Common myeloid progenitor, CD34-positive (primary cell): ENCODE results near the gene TMEM253.

Experiments used
- CTCF ChIA-PET: fragments of 350-600 bp; sonication (Branson Sonifier 250); formaldehyde crosslinking; loops from one replicate; lab custom pipeline; 2021; ENCODE audit warnings: antibody characterized with exemption; lab: Charles Lee
- POLR2A ChIA-PET: fragments of 350-600 bp; sonication (Branson Sonifier 250); formaldehyde crosslinking; loops from one replicate; lab custom pipeline; 2021; ENCODE audit warnings: antibody characterized with exemption; lab: Charles Lee
- DNase-seq, 3 donors: peaks; one replicate each; pipeline versions ENCODE4 v3.0.0 to v3.0.0-alpha.2; 2013
- H3K27ac ChIP-seq, 2 experiments: 1 replicate in 1 of 2; 2 replicates in 1 of 2; pipeline ENCODE4 v1.7.0; 2013; ENCODE audit warnings: inconsistent platforms in 2 of 2, low read length in 2 of 2, mild to moderate bottlenecking in 2 of 2, low read depth in 1 of 2, moderate library complexity in 1 of 2; ENCODE audit not compliant: severe bottlenecking in 2 of 2, insufficient read depth in 1 of 2, poor library complexity in 1 of 2
- H3K27me3 ChIP-seq, 5 experiments: replicated peaks in 2 of 5; 1 replicate in 3 of 5; 2 replicates in 2 of 5; pipeline versions ENCODE4 v1.6.1 to v1.7.0; 2013; ENCODE audit warnings: low read length in 4 of 5, mild to moderate bottlenecking in 2 of 5, moderate library complexity in 2 of 5, inconsistent platforms in 1 of 5; ENCODE audit not compliant: insufficient read depth in 5 of 5, control insufficient read depth in 4 of 5
- H3K36me3 ChIP-seq, 4 experiments: 1 replicate in 2 of 4; 2 replicates in 2 of 4; pipeline versions ENCODE4 v1.6.1 to v1.7.0; 2013; ENCODE audit warnings: low read length in 3 of 4, control low read depth in 1 of 4, mild to moderate bottlenecking in 1 of 4; ENCODE audit not compliant: control insufficient read depth in 4 of 4, insufficient read depth in 4 of 4
- H3K4me1 ChIP-seq, 4 experiments: 1 replicate in 3 of 4; 2 replicates in 1 of 4; pipeline versions ENCODE4 v1.6.1 to v1.7.1; 2013; ENCODE audit warnings: low read length in 3 of 4, mild to moderate bottlenecking in 3 of 4, control low read depth in 1 of 4, inconsistent platforms in 1 of 4, moderate library complexity in 1 of 4; ENCODE audit not compliant: control insufficient read depth in 4 of 4, insufficient read depth in 4 of 4; ENCODE audit errors: control extremely low read depth in 1 of 4
- H3K4me3 ChIP-seq, 7 experiments: 1 replicate in 4 of 7; 2 replicates in 3 of 7; pipeline versions ENCODE4 v1.5.1 to v1.7.0; 2013; ENCODE audit warnings: mild to moderate bottlenecking in 7 of 7, low read length in 6 of 7, moderate library complexity in 6 of 7, inconsistent platforms in 2 of 7, low read depth in 2 of 7, control low read depth in 1 of 7; ENCODE audit not compliant: insufficient read depth in 4 of 7, control insufficient read depth in 1 of 7; ENCODE audit errors: extremely low read depth in 1 of 7
- H3K9me3 ChIP-seq, 5 experiments: 1 replicate in 4 of 5; 2 replicates in 1 of 5; pipeline versions ENCODE4 v1.6.1 to v1.7.1; 2013; ENCODE audit warnings: low read length in 4 of 5, mild to moderate bottlenecking in 2 of 5, inconsistent platforms in 1 of 5, low read depth in 1 of 5, moderate library complexity in 1 of 5; ENCODE audit not compliant: control insufficient read depth in 4 of 5, insufficient read depth in 2 of 5; ENCODE audit errors: control extremely low read depth in 1 of 5
- WGBS: methylation state at CpG from one replicate; pipeline ENCODE4 v1.1.5; 2013; ENCODE audit not compliant: insufficient coverage; 5-methylcytosine and 5-hydroxymethylcytosine counted together

TMEM253 gene

GRCh38 chr14:21123429-21123828 lies 22.6 kb downstream of the TMEM253 start:
- peaks cover 0 to 1% (median 0%) of the 10 kb centered on the region in 5 experiments for H3K9me3 ChIP-seq
- no peaks in the 10 kb centered on the region for H3K27me3 ChIP-seq
- WGBS = no CpG with 5 or more reads among the region's 1 CpG
- DNase-seq = no peak
- no peak overlapping the region for H3K27ac ChIP-seq
- H3K4me1 ChIP-seq = no peaks in the 10 kb centered on the region
- ChIA-PET POLR2A (no interaction called here), CTCF (interaction anchor here (0.8 to 2.0 kb wide), 7 partner anchors 12 to 63 kb away, joined by 3 to 12 read pairs (median 4); no protein-coding TSS in a partner anchor)
- H3K36me3 ChIP-seq = no peaks in the 10 kb centered on the region
- H3K4me3 ChIP-seq = no peak overlapping the region

DNA sequence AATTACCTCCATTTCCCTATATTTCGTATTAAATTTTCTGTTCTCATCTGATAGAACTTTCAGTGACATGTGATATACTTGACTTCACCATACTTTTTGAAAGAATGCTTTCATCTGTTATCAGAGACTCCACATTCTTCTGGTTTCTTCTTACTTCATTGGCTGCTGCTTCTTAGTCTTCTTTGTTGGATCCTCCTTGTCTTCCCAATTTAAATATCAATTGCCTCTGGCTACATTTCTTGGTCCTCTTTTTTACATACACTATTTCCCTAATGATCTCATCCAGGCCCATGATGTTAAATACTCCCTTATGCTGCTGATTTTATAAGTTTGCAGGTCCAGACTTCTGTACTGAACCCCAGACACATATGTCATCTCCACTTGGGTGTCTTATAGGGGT lies 33.0 kb downstream of the TMEM253 start:
- no peak for DNase-seq
- no peaks in the 10 kb centered on the region for H3K4me1 ChIP-seq
- H3K9me3 ChIP-seq = peaks cover 0 to 1% (median 0%) of the 10 kb centered on the region in 5 experiments
- H3K4me3 ChIP-seq = no peak overlapping the region
- ChIA-PET CTCF (interaction anchor here (0.9 to 1.5 kb wide), 2 partner anchors 42 to 65 kb away, joined by 3 read pairs; no protein-coding TSS in a partner anchor), POLR2A (no interaction called here)
- 71% methylated on average over 1 of the region's 1 CpG for WGBS
- no peaks in the 10 kb centered on the region for H3K27me3 ChIP-seq
- no peak overlapping the region for H3K27ac ChIP-seq
- no peaks in the 10 kb centered on the region for H3K36me3 ChIP-seq

DNA sequence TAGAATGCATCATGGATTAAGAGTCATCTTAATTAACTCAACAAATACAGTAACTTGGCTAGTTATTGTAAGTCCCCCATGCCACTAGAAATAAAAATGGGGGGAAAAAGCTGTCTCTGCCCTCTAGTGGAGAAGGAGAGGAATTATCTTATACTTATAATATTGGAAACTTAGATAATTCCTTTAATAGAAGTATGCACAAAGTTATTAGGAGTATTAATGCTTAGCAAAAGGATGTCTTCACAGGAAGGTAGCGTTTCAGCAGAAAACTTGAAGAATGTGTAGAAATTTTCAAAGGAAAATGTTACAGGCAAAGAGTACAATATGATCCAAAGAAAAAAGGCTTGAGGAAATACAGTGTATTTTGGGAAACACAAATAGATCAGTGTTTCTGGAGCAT lies 35.2 kb downstream of the TMEM253 start:
- ChIA-PET CTCF (interaction anchor here (1.0 to 2.4 kb wide), 7 partner anchors 12 to 69 kb away, joined by 3 to 12 read pairs (median 4); no protein-coding TSS in a partner anchor), POLR2A (no interaction called here)
- Histone ChIP-seq H3K9me3 (no peaks in the 10 kb centered on the region), H3K4me3 (no peak overlapping the region), H3K36me3 (no peaks in the 10 kb centered on the region), H3K27ac (no peak overlapping the region), H3K27me3 (no peaks in the 10 kb centered on the region), H3K4me1 (no peaks in the 10 kb centered on the region)
- WGBS = 38% methylated on average over 1 of the region's 1 CpG
- peak; percentile 3 to 37 (median 31) for DNase-seq

DNA sequence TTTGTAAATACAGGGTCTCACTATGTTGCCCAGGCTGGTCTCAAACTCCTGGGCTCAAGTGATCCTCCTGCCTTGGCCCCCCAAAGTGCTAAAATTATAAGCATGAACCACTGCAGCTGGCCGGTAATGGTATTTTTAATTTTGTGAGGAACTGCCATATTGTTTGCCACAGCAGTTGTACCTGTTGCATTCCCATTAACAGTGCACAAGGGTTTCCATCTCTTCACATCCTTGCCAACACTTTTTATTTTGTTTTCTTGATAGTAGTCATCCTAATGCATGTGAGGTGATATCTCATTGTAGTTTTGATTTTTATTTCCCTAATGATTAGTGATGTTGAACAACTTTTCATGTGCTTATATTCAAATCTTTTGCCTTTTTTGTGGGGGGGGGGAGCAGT lies 41.5 kb downstream of the TMEM253 start:
- no peak for DNase-seq
- no peak overlapping the region for H3K4me3 ChIP-seq
- H3K9me3 ChIP-seq = peaks cover 0 to 10% (median 3%) of the 10 kb centered on the region in 5 experiments
- no peaks in the 10 kb centered on the region for H3K27me3 ChIP-seq
- ChIA-PET CTCF (no interaction called here), POLR2A (no interaction called here)
- no peaks in the 10 kb centered on the region for H3K4me1 ChIP-seq
- no peak overlapping the region for H3K27ac ChIP-seq
- no peaks in the 10 kb centered on the region for H3K36me3 ChIP-seq
- no CpG with 5 or more reads among the region's 1 CpG for WGBS

DNA sequence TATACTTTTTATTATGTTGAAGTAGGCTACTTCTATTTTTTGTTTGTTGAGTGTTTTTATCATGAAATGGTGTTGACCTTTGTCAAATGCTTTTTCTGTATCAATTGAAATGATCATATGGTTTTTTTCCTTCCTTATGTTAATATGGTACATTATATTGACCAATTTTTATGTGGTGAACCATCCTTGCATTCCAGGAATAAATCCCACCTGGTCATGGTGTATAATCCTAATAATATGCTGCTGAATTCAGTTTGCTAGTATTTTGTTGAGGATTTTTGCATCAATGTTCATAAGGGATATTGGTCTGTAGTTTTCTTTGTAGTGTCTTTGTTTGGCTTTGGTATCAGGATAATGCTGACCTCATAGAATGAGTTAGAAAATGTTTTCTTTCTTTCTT lies 44.6 kb downstream of the TMEM253 start:
- Histone ChIP-seq H3K9me3 (peaks cover 0 to 10% (median 3%) of the 10 kb centered on the region in 5 experiments), H3K27ac (no peak overlapping the region), H3K4me3 (no peak overlapping the region), H3K27me3 (no peaks in the 10 kb centered on the region), H3K4me1 (no peaks in the 10 kb centered on the region), H3K36me3 (no peaks in the 10 kb centered on the region)
- ChIA-PET POLR2A (no interaction called here), CTCF (no interaction called here)
- DNase-seq = peak in 1 of 3 donors; percentile 4

GRCh38 chr14:21149641-21150367 lies 48.9 kb downstream of the TMEM253 start:
- WGBS = 94% methylated on average over 3 of the region's 4 CpGs
- H3K27ac ChIP-seq = no peak overlapping the region
- CTCF ChIA-PET = no interaction called here

More at GRCh38 chr14:21149641-21150367, 48.9 kb downstream of the TMEM253 start:
- Histone ChIP-seq H3K27me3 (no peaks in the 10 kb centered on the region), H3K9me3 (peaks cover 0 to 8% (median 3%) of the 10 kb centered on the region in 5 experiments), H3K4me3 (no peak overlapping the region), H3K4me1 (no peaks in the 10 kb centered on the region), H3K36me3 (no peaks in the 10 kb centered on the region)
- DNase-seq = no peak
- POLR2A ChIA-PET = no interaction called here
